ENCODE data around the gene TMIGD2.
"Not testable (repeated sequence)": the region's sequence is repeated elsewhere in the genome, so short reads cannot be mapped to it uniquely, and the experiment has no call there.

The TMIGD2 gene, protein sequence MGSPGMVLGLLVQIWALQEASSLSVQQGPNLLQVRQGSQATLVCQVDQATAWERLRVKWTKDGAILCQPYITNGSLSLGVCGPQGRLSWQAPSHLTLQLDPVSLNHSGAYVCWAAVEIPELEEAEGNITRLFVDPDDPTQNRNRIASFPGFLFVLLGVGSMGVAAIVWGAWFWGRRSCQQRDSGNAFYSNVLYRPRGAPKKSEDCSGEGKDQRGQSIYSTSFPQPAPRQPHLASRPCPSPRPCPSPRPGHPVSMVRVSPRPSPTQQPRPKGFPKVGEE

DNA sequence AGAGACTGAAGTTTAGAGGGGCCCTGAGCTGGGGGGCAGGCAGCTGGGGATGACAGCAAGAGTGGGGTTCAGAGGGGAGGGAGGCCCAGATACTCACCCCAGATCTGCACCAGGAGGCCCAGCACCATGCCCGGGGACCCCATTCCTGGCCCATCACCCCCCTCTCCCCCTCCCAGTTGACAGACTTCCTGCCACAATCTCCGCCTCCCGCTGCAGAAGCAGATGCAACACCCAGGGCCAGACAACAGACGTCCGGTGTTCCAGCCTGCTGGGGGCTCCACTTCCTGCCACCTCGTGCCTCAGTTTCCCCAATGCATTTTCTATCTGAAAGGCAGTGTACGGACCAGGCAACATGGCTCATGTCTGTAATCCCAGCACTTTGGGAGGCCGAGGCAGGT, at the start of gene TMIGD2:
TSS of gene TMIGD2 (minus strand) at position 147 of the 398 bp plus-strand sequence. CDS start at position 143, 4 bp downstream.
- no peak for DNase-seq

DNA sequence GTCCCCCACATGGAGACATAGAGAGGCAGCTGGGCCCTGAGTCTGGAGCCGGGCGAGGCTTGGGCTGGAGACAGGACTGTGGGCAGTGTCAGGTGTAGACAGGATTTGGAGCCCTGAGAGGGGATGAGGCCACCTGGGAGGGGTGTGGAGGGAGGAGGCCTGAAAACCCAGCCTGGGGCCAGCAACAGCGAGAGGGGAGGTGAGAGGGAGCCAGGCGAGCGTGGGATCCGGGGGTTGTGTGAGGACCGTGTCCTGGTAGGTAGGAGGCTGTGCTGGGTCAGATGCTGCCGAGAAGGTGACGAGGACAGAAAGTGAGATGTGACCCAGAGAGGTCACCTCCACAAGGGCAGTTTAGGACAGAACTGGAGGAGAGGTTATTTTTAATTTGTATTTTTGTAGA, 48.5 kb upstream of the TMIGD2 start:
- no peak for DNase-seq

DNA sequence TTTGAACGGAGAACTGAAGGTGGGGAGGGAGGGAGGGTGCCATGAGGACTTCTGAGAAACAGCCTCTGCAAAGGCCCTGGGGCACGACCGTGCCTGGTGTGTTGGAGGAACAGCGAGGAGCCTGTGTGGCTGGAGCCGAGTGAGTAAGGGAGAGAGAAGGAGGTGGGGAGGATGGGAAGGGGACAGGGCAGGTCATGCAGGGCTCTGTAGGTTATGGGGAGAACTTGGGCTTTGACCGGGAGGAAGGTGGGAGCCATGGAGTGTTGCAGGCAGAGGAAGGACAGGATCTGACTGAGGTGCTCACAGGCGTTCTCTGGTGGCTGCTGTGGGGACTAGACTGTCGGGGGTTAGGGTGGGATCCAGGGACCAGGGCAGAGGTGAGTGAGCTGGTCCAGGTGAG, 47.9 kb upstream of the TMIGD2 start:
- DNase-seq = no peak

DNA sequence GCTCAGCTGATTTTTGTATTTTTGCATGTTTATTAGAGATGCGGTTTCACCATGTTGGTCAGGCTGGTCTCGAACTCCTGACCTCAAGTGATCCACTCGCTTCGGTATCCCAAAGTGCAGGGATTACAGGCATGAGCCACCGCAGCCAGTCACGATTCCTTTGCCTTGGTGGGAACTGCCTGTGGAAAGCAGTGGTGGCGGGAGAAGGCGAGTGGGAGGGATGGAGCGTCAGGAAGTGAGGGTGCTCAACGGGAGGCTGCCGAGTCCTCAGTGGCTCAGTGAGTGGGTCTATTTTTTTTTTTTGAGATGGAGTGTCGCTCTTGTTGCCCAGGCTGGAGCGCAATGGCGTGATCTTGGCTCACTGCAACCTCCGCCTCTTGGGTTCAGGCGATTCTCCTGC, 47.0 kb upstream of the TMIGD2 start:
- DNase-seq = not testable (repeated sequence)

DNA sequence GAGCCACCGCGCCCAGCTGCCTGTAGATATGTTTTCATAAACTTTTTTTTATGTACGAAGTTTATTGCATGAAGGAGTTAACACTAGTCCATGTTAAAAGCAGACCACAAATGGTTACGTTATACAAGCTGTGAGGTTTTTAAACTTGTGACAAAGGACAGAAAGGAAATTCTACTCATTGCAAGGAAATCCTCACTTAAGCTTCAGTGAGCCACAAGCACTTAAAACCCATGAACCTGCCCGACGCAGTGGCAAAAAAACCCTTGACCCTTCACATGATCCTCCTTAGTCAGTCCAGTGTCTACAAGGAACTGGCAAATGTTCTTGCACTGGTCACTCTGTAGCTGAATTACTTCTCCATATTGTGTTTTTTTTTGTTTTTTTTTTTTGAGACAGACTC, 45.3 kb upstream of the TMIGD2 start:
- DNase-seq = no peak

DNA sequence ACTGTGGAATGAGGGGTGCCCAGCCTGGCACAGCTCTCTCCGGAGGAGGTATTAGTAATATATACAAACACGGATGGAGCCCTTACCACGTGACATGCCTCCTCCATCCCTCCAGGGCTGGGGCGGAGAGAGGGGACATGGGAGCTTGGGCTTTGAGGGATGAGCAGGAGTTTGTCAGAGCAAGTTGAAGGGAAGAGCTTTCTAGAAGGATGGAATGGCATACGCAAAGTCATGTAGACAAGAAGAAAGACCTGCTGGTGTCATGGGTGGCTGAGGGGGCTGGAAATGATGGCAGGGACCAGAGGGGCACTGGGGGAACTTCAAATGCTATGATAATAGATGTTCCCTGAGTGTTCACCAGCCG, 43.8 kb upstream of the TMIGD2 start:
- DNase-seq = no peak

DNA sequence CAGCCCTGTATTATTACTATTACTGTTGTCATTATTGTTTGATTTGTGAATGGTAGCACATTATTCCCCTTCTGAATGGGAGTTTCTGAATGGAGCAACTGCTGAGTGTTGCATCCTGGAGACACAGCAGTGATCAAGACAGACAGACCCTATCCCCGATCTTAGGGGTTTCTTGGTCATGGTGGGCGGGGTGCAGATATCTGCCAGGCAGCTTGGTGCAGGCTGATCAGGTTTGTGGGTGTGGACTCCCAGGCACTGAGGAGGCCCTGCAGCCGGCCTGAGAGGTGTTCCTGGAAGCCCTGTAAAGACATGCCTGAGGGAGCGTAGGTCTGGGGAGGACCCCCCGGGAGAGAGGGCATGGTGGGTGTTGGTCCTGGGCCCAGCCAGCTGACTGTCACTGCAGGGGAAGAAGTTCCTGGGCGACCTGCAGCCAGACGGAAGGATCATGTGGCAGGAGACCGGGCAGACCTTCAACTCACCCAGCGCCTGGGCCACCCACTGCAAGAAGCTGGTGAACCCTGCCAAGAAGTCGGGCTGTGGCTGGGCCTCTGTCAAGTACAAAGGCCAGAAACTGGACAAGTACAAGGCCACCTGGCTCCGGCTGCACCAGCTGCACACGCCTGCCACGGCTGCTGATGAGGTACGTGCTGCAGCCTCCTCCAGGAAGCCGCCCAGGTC, 43.3 kb upstream of the TMIGD2 start:
- DNase-seq = no peak

DNA sequence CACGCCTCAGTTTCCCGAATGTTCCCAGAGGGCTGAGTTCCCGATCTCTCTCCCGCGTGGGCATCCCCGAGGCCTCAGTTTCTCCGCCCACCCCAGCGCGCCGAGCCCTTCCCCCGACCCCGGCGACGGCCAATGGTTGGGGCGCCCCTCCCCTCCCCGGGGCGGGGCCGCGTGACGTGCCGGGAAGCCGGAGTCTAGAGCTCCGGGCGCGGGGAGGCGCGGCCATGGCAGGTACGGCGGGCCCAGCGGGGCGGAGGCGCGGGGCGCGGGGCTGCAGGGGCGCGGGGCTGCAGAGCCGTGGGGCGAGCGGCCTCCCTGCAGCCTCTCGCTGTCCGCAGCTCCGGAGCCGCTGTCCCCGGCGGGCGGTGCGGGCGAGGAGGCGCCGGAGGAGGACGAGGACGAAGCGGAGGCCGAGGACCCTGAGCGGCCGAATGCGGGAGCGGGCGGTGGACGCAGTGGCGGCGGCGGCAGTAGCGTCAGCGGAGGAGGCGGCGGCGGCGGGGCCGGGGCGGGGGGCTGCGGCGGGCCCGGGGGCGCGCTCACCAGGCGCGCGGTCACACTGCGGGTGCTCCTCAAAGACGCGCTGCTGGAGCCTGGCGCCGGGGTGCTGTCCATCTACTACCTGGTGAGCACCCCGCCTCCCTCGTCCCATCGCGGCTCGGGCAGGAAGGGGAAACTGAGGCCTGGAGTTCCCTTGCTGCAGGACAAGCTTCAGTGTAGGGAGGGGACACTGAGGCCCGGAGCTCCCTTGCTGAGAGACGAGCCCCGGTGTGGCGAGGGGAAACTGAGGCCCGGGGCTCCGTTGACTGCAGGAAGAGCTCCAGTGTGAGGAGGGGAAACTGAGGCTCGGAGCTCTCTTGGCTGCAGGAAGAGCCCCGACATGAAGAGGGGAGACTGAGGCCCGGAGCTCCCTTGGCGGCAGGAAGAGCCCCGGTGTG, 41.5 kb upstream of the TMIGD2 start, which contains the start of gene MPND:
TSS of gene MPND (plus strand) at position 193 of the 938 bp plus-strand sequence. CDS start at position 225, 32 bp downstream.
- DNase-seq = peak; percentile 92

DNA sequence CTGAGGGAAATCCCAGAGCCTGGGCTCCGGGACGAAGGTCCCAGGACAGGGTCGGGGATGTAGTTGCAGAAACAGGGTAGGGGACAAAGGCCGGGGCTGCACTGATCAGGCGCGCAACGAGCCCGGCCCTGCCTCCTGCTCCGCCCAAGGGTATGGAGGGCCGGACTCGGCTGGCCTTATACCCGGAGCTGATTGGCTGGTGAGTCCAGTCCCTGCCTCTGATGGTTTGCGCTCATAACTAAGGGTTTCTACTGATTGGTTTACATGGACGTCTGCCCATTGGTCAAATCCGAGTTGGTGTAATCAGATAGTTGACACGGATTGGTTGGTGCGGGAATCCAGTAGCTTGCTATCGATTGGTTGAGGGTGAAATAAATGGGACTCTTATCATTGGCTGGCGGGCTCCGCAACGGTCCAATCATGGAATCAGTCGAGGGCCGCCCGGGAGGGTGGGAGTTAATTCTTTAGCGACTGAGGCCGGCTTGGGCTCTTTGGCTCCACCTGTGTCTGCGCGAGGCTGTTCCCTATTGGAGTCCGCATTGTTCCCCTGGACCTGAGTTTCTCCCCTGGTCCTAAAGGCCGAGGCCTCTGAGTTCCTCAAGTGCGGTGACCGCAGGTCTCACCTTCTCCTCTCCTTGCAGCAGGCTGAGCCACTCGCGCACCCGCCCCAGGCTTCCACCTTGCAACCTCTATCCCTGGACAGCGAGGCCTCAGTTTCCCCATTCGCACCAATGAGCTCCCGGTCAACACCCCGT, 40.6 kb upstream of the TMIGD2 start:
- peak; percentile 88 for DNase-seq

DNA sequence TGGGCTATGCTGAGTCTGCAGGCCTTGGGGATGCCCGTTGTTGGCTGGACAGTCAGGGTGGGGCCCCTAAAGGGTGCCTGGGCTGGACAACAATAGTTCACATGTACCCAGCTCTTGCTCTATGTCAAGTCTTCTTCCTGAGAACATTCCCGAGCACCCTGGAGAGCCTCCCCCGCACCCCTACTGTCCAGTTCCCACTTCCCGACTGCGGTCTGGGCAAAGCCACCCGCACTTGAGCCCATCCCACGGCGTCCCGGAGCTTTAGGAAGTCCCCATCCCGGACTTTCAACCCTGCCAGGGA, 40.1 kb upstream of the TMIGD2 start:
- DNase-seq = no peak

DNA sequence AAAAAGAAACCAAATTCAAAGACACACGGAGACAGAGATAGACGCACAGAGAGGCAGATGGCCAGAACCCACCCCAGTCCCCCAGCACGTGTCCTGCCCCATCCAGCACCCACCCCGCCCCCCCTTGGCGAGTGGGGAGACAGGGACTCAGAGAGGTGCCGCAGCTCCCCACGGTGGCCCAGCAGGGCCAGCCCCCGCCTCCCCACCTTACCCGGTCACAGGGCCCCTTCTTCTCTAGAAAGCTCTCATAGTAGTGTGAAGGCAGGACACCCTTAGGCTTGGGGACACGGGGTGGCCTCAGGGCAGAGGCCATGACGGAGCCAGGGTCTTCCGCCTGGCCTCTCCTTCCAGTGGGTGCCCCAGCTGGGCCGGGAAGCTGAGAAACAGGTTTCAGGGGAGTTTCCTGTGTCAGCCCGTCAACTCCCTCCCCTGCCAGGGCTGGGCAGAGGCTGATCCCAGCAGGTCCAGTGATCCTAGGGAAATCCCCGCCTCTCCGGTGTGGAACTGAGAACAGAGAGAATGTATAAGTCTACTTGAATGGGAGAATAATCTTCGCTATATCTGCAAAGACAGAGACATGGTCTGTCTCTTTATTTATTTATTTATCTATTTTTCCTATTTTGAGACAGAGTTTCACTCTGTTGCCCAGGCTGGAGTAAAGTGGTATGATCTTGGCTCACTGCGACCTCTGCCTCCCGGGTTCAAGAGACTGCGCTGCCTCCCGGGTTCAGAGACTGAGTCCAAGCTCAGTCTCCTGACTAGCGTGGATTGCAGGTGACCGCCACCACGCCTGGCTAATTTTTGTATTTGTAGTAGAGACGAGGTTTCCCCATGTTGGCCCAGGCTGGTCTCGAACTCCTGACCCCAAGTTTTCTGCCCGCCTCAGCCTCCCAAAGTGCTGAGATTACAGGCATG, 36.5 kb upstream of the TMIGD2 start, which contains the start of gene STAP2:
TSS of gene STAP2 (minus strand) at position 387 of the 915 bp plus-strand sequence. CDS start at position 313, 74 bp downstream.
- DNase-seq = peak; percentile 13

DNA sequence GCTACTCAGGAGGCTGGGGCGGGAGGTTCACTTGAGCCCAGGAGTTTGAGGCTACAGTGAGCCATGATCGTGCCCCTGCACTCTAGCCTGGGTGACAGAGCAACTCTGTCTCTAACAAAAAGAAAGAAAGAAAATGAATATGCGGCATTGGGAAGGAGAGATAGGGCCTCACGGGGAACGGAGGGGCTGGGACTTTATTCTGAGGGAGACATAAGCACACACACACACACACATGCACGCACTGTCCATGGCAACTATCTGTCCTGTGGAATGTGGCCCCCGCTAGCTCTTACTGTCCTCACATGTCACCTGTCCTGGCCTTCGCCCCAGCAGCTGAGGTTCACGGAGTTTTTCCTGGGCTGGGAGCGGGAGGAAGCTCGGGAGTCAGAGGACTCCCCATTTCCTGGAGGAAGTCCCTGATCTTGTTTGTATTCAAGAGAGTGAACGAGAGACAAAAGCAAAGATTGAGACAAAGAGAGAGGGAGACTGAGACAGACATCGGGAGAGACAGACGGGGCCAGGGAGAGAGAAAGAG, 35.8 kb upstream of the TMIGD2 start:
- DNase-seq = no peak

DNA sequence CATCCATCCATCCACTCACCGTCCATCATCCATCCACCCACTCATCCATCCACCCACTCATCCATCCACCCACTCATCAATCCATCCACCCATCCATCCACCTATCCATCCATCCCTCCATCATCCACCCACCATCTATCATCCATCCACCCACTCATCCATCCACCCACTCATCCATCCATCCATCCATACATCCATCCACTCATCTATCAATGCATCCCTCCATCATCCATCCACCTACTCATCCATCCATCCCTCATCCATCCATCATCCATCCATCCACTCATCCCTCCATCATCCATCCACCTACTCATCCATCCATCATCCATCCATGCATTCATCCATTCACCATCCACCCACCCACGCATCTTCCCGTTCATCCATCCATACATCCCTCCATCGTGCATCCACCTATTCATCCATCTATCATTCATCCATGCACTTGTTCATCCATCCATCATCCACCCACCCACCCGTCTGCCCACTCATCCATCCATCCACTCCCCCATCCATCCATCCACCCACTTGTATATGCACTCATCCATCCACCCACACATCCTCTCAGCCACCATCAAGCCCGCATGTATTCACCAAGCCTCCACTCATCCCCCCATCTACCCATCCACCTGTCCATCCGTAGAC, 32.9 kb upstream of the TMIGD2 start:
- no peak for DNase-seq

DNA sequence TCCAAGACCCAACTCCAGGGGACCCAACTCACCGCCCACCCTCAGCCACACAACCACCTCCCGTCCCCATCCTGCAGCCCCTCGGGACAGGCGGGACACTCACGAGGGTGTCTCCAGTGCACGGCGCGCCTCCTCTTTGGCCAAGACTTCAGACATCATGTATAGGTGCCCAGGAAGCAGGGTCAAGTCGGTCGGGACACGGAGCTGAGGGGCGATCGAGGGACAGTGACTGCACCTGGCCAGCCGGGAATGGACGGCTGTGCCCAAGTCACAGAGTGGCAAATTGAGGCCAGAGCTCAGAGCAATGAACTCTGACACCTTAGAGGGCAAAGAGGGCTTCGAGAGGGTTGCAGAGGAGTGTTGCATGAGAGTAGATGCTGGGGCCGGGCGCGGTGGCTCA, 27.7 kb upstream of the TMIGD2 start:
- DNase-seq = no peak

DNA sequence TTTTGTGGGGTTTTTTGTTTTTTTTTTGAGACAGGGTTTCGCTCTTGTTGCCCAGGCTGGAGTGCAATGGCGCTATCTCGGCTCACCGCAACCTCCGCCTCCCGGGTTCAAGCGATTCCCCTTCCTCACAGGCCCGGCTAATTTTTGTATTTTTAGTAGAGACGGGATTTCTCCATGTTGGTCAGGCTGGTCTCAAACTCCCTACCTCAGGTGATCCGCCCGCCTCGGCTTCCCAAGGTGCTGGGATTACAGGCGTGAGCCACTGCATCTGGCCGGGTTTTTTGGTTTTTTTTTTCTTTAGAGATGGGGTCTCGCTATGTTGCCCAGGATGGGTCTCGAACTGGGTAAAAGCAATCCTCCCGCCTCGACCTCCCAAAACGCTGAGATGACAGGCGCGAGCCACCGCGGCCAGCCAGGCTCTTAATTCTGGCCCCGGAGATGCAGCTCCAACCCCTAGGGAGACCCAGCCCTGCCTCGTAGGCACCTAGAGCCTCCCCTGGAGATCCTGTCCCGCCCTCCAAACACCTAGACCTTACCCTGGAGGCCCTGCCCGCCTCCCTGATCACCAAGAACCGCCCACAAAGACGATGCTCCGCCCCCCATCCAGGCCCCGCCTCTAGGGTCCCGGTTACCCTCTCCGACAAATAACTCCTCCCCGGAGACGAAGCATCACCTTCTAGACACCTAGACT, 26.9 kb upstream of the TMIGD2 start:
- not testable (repeated sequence) for DNase-seq

DNA sequence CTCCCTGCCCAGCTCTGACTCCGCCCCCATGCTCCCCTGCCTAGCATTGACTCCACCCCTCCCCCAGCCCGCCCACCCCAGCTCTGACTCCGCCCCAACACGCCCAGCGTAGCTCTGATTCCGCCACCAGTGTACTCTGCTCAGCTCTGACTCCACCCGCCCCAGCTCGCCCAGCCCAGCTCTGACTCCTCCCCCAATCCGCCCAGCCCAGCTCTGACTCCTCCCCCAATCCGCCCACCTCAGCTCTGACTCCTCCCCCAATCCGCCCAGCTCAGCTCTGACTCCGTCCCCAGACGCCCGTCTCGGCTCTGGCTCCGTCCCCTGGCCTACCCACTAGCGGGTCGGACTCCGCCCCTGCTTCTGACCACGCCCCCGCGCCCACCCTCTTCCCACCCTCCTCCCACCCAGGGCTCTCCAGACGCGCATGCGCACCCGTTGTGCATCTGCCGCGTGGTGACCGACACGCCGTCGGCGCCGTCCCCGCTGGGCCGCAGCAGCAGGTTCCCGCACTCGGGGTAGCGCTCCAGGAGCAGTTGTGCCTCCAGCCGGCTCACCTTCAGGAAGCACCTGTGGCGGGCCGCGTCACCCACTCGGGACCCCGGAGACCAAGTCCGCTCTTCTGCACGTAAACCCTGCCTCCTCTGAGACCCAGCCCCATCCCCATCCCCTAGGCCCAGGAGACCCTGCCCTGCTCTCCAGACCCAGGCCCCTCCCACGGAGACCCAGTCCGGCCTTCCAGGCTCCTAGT, 26.2 kb upstream of the TMIGD2 start:
- DNase-seq = peak; percentile 87

DNA sequence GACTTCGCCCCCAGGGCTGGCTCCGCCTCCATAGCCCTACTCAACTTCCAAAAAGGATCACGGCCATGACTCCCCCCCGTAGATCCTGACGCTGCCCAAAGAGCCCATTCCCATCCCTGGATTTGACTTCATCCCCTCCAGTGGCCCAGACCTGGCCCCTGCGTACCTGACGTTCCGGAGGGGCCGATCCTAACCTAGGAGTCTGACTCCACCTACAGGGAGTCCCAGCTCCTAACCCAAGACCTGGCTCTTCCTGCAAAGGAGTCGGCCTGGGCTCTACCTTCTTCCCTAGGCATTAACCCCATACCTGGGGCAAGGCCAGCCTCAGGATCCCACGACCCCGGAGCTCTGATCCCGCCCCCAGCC, 25.7 kb upstream of the TMIGD2 start:
- no peak for DNase-seq

DNA sequence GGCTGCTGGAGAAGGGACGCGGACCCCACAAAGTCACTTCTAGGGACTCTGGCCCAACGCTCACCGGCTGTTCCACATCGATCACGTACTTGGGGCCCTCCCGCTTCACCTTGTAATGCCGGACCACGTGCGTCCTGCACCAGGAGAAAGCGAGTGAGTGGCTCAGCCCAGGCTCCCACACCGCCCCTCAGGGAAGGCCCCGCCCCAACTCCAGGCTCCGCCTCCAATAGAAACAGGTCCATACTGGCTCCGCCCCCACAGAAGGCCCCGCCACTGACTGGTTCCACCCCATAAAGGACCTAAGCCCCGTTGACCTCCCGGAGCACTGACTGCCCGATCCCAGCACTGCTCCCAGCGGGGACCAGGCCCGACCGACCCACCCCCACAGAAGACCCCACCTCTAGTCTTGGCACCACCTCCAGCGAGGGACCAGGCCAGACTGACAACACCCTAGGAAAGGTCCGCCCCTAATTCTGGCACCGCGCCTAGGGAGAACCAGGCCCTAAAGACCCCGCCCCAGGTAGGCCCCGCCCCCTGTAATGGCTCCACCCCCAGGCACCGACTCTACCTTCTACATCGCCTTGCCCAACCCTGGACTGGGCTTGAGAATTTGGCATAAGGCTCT, 25.2 kb upstream of the TMIGD2 start:
- DNase-seq = peak; percentile 56

DNA sequence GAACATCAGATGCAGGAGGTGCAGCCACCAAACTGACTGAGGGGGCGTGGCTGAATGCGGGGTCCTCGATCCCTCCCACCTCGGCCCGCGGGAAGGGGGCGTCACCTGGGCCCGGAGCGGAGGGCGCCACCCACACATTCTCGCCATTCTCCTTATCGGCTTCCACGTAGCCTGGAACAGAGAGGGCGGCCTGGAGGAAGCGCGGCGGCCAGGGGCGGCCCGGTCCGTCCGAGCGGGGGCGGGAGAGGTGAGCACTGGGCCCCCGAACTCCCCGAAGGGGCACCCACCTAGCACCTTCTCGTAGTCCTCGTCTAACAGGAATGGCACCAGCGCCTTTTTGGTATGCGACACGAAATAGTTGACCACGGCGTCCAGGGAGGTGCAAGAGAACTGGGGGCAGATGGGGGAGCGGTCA, 24.7 kb upstream of the TMIGD2 start:
- DNase-seq = no peak
